Lung microvascular endothelial cell (primary cell): Measurements from ENCODE around the gene TP73. TPM values are rescaled to one million over a fixed set of nuclear protein-coding genes. Genes with fewer than 3 reads are reported as not detected.
"Not testable (repeated sequence)": the region's sequence is repeated elsewhere in the genome, so short reads cannot be mapped to it uniquely, and the experiment has no call there.

ENCODE experiments used
- DNase-seq, 2 donors: peaks; one replicate each; pipeline versions ENCODE4 v3.0.0 to v3.0.0-alpha.2; 2010; ENCODE audit warnings: low read depth in 2 of 2
- total RNA-seq: library from RNA; depleted of rRNA; stranded (reverse); fragments of >200 nt; gene quantifications from 2 replicates; pipeline ENCODE4 v1.2.1, GENCODE V29; 2014

Gene TP73
- total RNA-seq, 1 donor from 2014 or later: under 0.01 TPM

DNA sequence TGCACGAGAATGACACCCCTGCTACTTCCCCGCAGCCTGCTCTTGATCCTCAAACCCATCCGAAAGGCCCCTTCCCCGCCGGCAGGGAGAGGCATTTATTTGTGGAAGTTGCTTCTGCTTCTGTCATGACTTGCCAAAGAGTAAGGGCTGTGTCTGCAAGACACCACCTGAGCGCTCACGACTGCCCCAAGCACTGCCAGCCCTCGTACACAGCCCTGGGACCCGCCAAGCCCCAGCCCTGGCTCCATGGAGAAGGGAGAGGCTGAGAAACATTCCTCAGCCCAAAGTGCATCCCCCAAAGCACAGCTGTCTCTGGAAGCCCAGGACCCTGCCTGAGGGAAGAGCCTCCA is 33.8 kb upstream of the TP73 start:
- DNase-seq: no peak

GRCh38 chr1:3618881-3619671 is 33.2 kb upstream of the TP73 start:
- peak; percentile 82 to 90 for DNase-seq

DNA sequence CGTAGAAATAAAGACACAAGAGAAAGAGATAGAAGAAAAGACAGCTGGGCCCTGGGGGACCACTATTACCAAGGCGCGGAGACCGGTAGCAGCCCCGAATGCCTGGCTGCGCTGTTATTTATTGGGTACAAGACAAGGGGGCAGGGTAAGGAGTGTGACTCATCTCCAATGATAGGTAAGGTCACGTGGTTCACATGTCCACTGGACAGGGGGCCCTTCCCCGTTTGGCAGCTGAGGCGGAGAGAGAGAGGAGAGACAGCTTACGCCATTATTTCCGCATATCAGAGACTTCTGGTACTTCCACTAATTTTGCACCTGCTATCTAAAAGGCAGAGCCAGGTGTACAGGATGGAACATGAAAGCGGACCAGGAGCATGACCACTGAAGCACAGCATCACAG is 31.6 kb upstream of the TP73 start:
- DNase-seq: no peak

DNA sequence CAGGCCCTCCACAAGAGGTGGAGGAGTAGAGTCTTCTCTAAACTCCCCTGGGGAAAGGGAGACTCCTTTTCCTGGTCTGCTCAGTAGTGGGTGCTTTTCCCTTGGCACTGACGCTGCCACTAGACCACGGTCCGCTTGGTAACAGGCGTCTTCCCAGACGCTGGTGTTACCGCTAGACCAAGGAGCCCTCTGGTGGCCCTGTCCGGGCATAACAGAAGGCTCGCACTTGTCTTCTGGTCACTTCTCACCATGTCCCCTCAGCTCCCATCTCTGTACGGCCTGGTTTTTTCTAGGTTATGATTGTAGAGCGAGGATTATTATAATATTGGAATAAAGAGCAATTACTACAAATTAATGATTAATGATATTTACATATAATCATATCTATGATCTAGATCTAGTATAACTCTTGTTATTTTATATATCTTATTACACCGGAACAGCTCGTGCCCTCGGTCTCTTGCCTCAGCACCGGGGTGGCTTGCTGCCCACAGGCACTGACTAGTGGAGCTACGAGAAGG is 31.1 kb upstream of the TP73 start:
- DNase-seq: peak; percentile 32 to 47

- not testable (repeated sequence) for DNase-seq
These were observed 30.2 kb upstream of the TP73 start for GRCh38 chr1:3622102-3622501.

- no peak for DNase-seq
These were observed 28.7 kb upstream of the TP73 start for GRCh38 chr1:3623441-3624199.

GRCh38 chr1:3624200-3625136 is 27.8 kb upstream of the TP73 start, which contains the start of gene TPRG1L:
TSS of gene TPRG1L (plus strand) at chr1:3625015. CDS start at chr1:3625073, 58 bp downstream.
- DNase-seq: peak; percentile 97

GRCh38 chr1:3625151-3625907 is 27.0 kb upstream of the TP73 start:
- peak; percentile 64 to 75 for DNase-seq

- DNase-seq: no peak
These were observed 26.3 kb upstream of the TP73 start for GRCh38 chr1:3626025-3626424.

GRCh38 chr1:3627515-3628253 is 24.6 kb upstream of the TP73 start:
- DNase-seq: no peak

- DNase-seq: no peak
These were observed 23.9 kb upstream of the TP73 start for GRCh38 chr1:3628445-3628844.

DNA sequence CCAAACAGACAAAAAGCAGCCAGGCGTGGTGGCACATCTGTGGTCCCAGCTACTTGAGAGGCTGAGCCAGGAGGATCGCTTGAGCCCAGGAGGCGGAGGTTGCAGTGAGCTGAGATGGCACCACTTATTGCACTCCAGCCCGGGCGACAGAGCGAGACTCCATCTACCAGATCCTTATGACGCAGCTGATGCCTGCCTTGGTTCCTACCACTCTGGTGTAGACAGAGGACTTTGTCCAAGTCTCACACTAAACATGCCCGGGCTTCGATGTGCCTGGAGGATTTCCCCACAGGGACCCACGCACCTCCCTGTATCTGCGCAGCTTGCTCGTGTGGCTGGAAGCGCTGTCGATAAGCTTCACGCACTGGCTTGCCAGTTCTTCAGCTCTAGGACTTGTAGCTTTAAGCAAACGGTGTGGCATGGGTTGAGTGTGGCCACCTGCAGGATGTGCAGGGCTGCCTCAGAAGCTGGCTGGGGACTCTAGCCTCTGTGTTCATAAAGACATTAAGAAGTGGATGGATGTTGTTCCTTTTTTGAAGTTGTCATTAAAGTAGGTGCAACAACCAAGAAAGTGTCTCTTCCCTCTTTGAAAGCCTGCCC is 22.7 kb upstream of the TP73 start:
- DNase-seq: no peak

- peak; percentile 28 to 44 for DNase-seq
These were observed 22.1 kb upstream of the TP73 start for GRCh38 chr1:3630161-3630611.

DNA sequence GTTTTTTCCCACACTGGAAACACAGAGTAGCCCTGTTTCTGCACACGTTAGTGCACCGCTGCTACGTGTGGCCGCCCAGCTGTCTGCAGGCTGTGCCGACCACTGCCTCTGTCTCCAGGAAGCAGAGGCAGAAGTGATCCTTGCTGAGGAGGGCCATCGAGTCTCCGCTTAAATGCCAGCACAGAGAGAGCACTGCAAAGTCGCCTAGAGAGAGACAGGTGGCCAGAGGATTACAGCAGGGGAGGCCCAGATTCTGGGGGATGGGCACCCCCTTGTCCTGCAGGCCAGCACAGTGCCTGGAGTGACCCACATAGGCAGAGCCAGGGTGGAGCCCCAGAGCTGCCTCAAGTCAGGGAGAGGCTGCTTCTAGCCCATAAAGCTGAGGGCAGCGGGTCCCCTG is 21.4 kb upstream of the TP73 start:
- no peak for DNase-seq

DNA sequence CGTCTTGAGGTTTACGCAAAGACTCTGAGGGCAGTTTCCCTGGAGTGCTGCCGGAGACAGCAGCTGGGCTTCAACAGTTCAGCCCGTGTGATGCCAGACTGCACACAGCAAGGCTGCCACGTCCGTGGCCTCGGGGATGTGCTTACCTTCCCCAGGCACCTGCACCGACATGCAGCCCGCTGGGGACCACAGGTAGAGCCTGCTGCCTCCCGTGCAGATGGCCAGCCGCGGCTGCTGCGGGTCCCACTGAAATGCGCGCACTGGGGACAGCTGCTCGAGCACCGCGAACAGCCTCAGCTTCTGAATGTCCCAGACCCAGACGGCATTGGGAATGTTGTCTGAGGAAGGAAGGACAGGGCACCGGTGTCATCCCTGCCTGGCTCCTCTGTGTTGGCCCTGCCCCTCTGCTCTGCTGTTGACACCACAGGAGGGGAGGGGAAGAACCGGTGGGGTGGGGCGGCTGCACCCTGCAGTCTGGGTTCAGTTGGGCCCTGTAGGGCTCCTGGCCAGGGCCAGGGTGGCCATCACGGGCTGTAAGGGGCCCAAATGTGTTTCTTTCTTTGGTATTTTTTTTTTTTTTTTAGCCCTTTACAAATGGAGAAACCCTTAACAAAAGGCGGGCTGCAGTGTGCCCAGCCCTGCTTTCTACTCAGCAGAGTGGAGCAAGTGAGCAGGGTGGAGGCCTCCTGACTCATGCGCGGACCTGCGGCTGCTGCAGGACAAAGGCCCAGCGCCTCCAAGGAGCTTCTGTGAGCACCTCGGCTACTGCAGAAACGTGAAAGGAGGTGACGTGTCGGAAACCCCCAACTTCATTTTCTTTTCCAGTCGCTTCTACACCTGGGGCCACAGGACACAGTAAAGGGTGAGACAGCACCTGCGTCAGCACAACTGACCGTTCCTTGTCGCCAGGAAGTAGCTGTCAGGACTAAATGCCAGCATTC is 20.7 kb upstream of the TP73 start:
- DNase-seq: no peak

- DNase-seq: no peak
These were observed 20.0 kb upstream of the TP73 start for GRCh38 chr1:3632298-3632697.

- no peak for DNase-seq
These were observed 19.5 kb upstream of the TP73 start for GRCh38 chr1:3632716-3633343.
